ENCODE measurements around the gene SHROOM3. TPM values are rescaled to one million over a fixed set of nuclear protein-coding genes. Genes with fewer than 3 reads are reported as not detected.
A peak's percentile ranks its signal among the peaks of the same experiment; 100 is the strongest.

Gene SHROOM3
- total RNA-seq, 2 donors from 2014 or later = 139 to 171 TPM

- peak; percentile 56 for ATAC-seq (ENCODE audit: insufficient number of reproducible peaks, low FRiP score, low read depth)
- Histone ChIP-seq H3K4me3 (peak overlapping the region; percentile 56), H3K9me3 (no peaks in the 10 kb centered on the region), H3K27me3 (replicated peaks; ENCODE audit: insufficient read depth) (no peaks in the 10 kb centered on the region), H3K27ac (peak overlapping the region; percentile 85 to 90), H3K36me3 (no peaks in the 10 kb centered on the region), H3K4me1 (ENCODE audit: control insufficient read depth in 1 of 2, low read depth in 2 of 2) (peaks cover 51 to 98% of the 10 kb centered on the region in 2 donors)
- no peak for DNase-seq (ENCODE audit: low spot score)
- no peak for TF ChIP-seq CTCF (IDR thresholded peaks at IDR 0.05)
These were observed 175.9 kb downstream of the SHROOM3 start for GRCh38 chr4:76610751-76611547.

- TF ChIP-seq CTCF (IDR thresholded peaks at IDR 0.05) = no peak
- peak overlapping the region; percentile 56 for H3K4me3 ChIP-seq
- DNase-seq (ENCODE audit: low spot score) = no peak
- H3K4me1 ChIP-seq (ENCODE audit: control insufficient read depth in 1 of 2, low read depth in 2 of 2) = peaks cover 49 to 98% of the 10 kb centered on the region in 2 donors
- H3K27ac ChIP-seq = peak overlapping the region; percentile 85 to 90
- H3K9me3 ChIP-seq = no peaks in the 10 kb centered on the region
- no peak for ATAC-seq (ENCODE audit: insufficient number of reproducible peaks, low FRiP score, low read depth)
- no peaks in the 10 kb centered on the region for H3K27me3 ChIP-seq (replicated peaks; ENCODE audit: insufficient read depth)
- no peaks in the 10 kb centered on the region for H3K36me3 ChIP-seq
These were observed 176.7 kb downstream of the SHROOM3 start for GRCh38 chr4:76611616-76612207.

GRCh38 chr4:76614589-76614988 lies 179.6 kb downstream of the SHROOM3 start:
- no peaks in the 10 kb centered on the region for H3K27me3 ChIP-seq (replicated peaks; ENCODE audit: insufficient read depth)
- ATAC-seq (ENCODE audit: insufficient number of reproducible peaks, low FRiP score, low read depth) = peak; percentile 45
- no peak for TF ChIP-seq CTCF (IDR thresholded peaks at IDR 0.05)
- H3K9me3 ChIP-seq = no peaks in the 10 kb centered on the region
- peak; percentile 34 for DNase-seq (ENCODE audit: low spot score)
- peak overlapping the region; percentile 85 to 90 for H3K27ac ChIP-seq
- peaks cover 39 to 91% of the 10 kb centered on the region in 2 donors for H3K4me1 ChIP-seq (ENCODE audit: control insufficient read depth in 1 of 2, low read depth in 2 of 2)
- H3K4me3 ChIP-seq = no peak overlapping the region
- no peaks in the 10 kb centered on the region for H3K36me3 ChIP-seq

GRCh38 chr4:76615999-76616398 lies 181.0 kb downstream of the SHROOM3 start:
- no peak overlapping the region for H3K4me3 ChIP-seq
- H3K36me3 ChIP-seq = no peaks in the 10 kb centered on the region
- ATAC-seq (ENCODE audit: insufficient number of reproducible peaks, low FRiP score, low read depth) (no peak), DNase-seq (ENCODE audit: low spot score) (no peak)
- no peaks in the 10 kb centered on the region for H3K9me3 ChIP-seq
- no peaks in the 10 kb centered on the region for H3K27me3 ChIP-seq (replicated peaks; ENCODE audit: insufficient read depth)
- peaks cover 30 to 89% of the 10 kb centered on the region in 2 donors for H3K4me1 ChIP-seq (ENCODE audit: control insufficient read depth in 1 of 2, low read depth in 2 of 2)
- TF ChIP-seq CTCF (IDR thresholded peaks at IDR 0.05) = no peak
- peak overlapping the region; percentile 85 to 90 for H3K27ac ChIP-seq

GRCh38 chr4:76616526-76616925 lies 181.5 kb downstream of the SHROOM3 start:
- Histone ChIP-seq H3K36me3 (no peaks in the 10 kb centered on the region), H3K4me3 (no peak overlapping the region), H3K9me3 (no peaks in the 10 kb centered on the region), H3K27ac (peak overlapping the region; percentile 85 to 90), H3K4me1 (ENCODE audit: control insufficient read depth in 1 of 2, low read depth in 2 of 2) (peaks cover 30 to 89% of the 10 kb centered on the region in 2 donors), H3K27me3 (replicated peaks; ENCODE audit: insufficient read depth) (no peaks in the 10 kb centered on the region)
- no peak for TF ChIP-seq CTCF (IDR thresholded peaks at IDR 0.05)
- DNase-seq (ENCODE audit: low spot score) (no peak), ATAC-seq (ENCODE audit: insufficient number of reproducible peaks, low FRiP score, low read depth) (no peak)
